Measurements from ENCODE around the gene DHRS4. TPM values are rescaled to one million over a fixed set of nuclear protein-coding genes. Genes with fewer than 3 reads are reported as not detected.

The DHRS4 gene
- total and polyA plus RNA-seq, 2 of the 13 experiments (the other 11 are each of a cell fraction or from before 2014, with no cell fraction given) = 23.9 to 45.1 TPM

DNA sequence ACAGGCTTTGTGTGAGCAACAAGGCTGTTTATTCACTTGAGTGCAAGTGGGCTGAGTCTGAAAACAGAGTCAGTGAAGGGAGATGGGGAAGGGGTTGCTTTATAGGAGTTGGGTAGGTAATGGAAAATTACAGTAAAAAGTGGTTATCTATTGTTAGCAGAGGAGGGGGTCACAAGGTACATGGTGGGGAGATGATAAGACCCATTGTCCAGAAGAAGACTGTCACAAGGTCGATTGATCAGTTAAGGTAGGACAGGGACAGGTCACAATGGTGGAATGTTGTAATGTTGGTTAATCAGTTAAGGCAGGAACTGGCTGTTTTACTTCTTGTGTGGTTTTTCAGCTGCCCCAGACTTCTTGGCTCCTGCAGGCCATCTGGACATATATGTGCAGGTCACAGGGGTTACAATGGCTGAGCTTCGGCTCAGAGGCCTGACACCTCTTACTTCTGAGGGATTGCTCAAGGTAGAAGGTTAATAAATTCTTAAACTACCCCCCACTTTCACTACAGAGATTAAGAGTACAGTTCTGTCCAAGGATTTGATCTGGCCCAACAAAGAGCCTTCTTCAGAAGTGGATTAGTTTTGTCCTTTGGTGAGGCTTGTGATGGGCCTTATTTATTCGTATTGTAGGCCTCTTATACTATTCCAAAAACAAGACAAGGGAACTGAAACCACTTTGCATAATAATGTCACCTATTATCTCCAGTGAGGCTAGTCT is 13.8 kb upstream of the DHRS4 start (continued):
- TF ChIP-seq PAX8 (CRISPR knock-in tag; IDR thresholded peaks at IDR 0.05; ENCODE audit: borderline replicate concordance) (peak; percentile 76; the same call in 1 of the 2 replicates), NFE2L1 (CRISPR knock-in tag; IDR thresholded peaks at IDR 0.05; ENCODE audit: borderline replicate concordance) (no peak), MAFG (CRISPR knock-in tag; IDR thresholded peaks at IDR 0.05) (no peak), ATM (IDR thresholded peaks at IDR 0.05; ENCODE audit: borderline replicate concordance) (no peak; the same call in 1 of the 2 replicates), SRSF9 (IDR thresholded peaks at IDR 0.05; ENCODE audit: borderline replicate concordance, insufficient read depth, low read depth, low read length, poor library complexity, severe bottlenecking) (no peak), DNMT3B (CRISPR knock-in tag; conservative IDR thresholded peaks at IDR 0.05) (no peak), ZFP82 (CRISPR knock-in tag; IDR thresholded peaks at IDR 0.05; ENCODE audit: borderline replicate concordance) (no peak), ZNF775 (CRISPR knock-in tag; IDR thresholded peaks at IDR 0.05; ENCODE audit: borderline replicate concordance) (no peak), CAMTA2 (CRISPR knock-in tag; IDR thresholded peaks at IDR 0.05; ENCODE audit: borderline replicate concordance) (no peak), KAT2B (IDR thresholded peaks at IDR 0.05; ENCODE audit: borderline replicate concordance, low read depth, low read length) (no peak), TMF1 (CRISPR knock-in tag; IDR thresholded peaks at IDR 0.05; ENCODE audit: low read depth) (no peak), MAF1 (CRISPR knock-in tag; IDR thresholded peaks at IDR 0.05; ENCODE audit: borderline replicate concordance) (no peak)
- TF ChIP-seq, protein P1, sequence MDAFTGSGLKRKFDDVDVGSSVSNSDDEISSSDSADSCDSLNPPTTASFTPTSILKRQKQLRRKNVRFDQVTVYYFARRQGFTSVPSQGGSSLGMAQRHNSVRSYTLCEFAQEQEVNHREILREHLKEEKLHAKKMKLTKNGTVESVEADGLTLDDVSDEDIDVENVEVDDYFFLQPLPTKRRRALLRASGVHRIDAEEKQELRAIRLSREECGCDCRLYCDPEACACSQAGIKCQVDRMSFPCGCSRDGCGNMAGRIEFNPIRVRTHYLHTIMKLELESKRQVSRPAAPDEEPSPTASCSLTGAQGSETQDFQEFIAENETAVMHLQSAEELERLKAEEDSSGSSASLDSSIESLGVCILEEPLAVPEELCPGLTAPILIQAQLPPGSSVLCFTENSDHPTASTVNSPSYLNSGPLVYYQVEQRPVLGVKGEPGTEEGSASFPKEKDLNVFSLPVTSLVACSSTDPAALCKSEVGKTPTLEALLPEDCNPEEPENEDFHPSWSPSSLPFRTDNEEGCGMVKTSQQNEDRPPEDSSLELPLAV (CRISPR knock-in tag; conservative IDR thresholded peaks at IDR 0.05; ENCODE audit: low read depth) = no peak
- TF ChIP-seq, protein P2, sequence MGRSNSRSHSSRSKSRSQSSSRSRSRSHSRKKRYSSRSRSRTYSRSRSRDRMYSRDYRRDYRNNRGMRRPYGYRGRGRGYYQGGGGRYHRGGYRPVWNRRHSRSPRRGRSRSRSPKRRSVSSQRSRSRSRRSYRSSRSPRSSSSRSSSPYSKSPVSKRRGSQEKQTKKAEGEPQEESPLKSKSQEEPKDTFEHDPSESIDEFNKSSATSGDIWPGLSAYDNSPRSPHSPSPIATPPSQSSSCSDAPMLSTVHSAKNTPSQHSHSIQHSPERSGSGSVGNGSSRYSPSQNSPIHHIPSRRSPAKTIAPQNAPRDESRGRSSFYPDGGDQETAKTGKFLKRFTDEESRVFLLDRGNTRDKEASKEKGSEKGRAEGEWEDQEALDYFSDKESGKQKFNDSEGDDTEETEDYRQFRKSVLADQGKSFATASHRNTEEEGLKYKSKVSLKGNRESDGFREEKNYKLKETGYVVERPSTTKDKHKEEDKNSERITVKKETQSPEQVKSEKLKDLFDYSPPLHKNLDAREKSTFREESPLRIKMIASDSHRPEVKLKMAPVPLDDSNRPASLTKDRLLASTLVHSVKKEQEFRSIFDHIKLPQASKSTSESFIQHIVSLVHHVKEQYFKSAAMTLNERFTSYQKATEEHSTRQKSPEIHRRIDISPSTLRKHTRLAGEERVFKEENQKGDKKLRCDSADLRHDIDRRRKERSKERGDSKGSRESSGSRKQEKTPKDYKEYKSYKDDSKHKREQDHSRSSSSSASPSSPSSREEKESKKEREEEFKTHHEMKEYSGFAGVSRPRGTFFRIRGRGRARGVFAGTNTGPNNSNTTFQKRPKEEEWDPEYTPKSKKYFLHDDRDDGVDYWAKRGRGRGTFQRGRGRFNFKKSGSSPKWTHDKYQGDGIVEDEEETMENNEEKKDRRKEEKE (IDR thresholded peaks at IDR 0.05) = no peak
- TF ChIP-seq, protein P3, sequence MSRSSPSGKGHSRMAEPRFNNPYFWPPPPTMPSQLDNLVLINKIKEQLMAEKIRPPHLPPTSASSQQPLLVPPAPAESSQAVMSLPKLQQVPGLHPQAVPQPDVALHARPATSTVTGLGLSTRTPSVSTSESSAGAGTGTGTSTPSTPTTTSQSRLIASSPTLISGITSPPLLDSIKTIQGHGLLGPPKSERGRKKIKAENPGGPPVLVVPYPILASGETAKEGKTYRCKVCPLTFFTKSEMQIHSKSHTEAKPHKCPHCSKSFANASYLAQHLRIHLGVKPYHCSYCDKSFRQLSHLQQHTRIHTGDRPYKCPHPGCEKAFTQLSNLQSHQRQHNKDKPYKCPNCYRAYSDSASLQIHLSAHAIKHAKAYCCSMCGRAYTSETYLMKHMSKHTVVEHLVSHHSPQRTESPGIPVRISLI (CRISPR knock-in tag; IDR thresholded peaks at IDR 0.05; ENCODE audit: borderline replicate concordance) = no peak
- TF ChIP-seq, protein P4, sequence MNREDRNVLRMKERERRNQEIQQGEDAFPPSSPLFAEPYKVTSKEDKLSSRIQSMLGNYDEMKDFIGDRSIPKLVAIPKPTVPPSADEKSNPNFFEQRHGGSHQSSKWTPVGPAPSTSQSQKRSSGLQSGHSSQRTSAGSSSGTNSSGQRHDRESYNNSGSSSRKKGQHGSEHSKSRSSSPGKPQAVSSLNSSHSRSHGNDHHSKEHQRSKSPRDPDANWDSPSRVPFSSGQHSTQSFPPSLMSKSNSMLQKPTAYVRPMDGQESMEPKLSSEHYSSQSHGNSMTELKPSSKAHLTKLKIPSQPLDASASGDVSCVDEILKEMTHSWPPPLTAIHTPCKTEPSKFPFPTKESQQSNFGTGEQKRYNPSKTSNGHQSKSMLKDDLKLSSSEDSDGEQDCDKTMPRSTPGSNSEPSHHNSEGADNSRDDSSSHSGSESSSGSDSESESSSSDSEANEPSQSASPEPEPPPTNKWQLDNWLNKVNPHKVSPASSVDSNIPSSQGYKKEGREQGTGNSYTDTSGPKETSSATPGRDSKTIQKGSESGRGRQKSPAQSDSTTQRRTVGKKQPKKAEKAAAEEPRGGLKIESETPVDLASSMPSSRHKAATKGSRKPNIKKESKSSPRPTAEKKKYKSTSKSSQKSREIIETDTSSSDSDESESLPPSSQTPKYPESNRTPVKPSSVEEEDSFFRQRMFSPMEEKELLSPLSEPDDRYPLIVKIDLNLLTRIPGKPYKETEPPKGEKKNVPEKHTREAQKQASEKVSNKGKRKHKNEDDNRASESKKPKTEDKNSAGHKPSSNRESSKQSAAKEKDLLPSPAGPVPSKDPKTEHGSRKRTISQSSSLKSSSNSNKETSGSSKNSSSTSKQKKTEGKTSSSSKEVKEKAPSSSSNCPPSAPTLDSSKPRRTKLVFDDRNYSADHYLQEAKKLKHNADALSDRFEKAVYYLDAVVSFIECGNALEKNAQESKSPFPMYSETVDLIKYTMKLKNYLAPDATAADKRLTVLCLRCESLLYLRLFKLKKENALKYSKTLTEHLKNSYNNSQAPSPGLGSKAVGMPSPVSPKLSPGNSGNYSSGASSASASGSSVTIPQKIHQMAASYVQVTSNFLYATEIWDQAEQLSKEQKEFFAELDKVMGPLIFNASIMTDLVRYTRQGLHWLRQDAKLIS (CRISPR knock-in tag; IDR thresholded peaks at IDR 0.05) = no peak
